OCI-LY7 (cell line): ENCODE results near the gene SHISA2. TPM values are rescaled to one million over a fixed set of nuclear protein-coding genes. Genes with fewer than 3 reads are reported as not detected.

Source experiments
- BruUV-seq: library from RNA; stranded (reverse); fragments of 400-500 nt; replicated peaks from 2 replicates; lab custom pipeline; 2021; lab: Mats Ljungman, UMichigan
- CTCF ChIA-PET: fragments of 300-600 bp; sonication (Branson Sonifier 250); formaldehyde crosslinking; loops from one replicate; lab custom pipeline; 2022; ENCODE audit warnings: antibody characterized with exemption; ENCODE audit not compliant: unreplicated experiment; lab: Charles Lee
- POLR2A ChIA-PET: fragments of 300-600 bp; sonication (Branson Sonifier 250); formaldehyde crosslinking; loops from one replicate; lab custom pipeline; 2022; ENCODE audit warnings: antibody characterized with exemption; lab: Charles Lee
- DNase-seq: peaks from one replicate; pipeline ENCODE4 v3.0.0-alpha.2; 2015; ENCODE audit warnings: low spot score
- H2AFZ ChIP-seq: fragments of 200-600 bp; sonication (generic), shearing (Covaris generic); 2 replicates; pipeline ENCODE4 v1.6.1; 2014; ENCODE audit warnings: mild to moderate bottlenecking, antibody characterized with exemption, low read length, moderate library complexity
- H3K27ac ChIP-seq: fragments of 200-600 bp; sonication (generic); 2 replicates; pipeline ENCODE4 v1.5.1; 2014; ENCODE audit warnings: mixed run types, low read depth, mild to moderate bottlenecking, moderate library complexity, low read length, inconsistent platforms; ENCODE audit not compliant: poor library complexity, severe bottlenecking
- H3K36me3 ChIP-seq: fragments of 200-600 bp; sonication (generic); 2 replicates; pipeline ENCODE4 v1.6.1; 2014; ENCODE audit warnings: mild to moderate bottlenecking, antibody characterized with exemption, low read length, moderate library complexity, mixed read lengths; ENCODE audit not compliant: insufficient read depth
- H3K4me1 ChIP-seq: fragments of 200-600 bp; sonication (generic); 2 replicates; pipeline ENCODE4 v1.5.1; 2014; ENCODE audit warnings: mild to moderate bottlenecking, low read length; ENCODE audit not compliant: insufficient read depth, poor library complexity, severe bottlenecking
- H3K4me2 ChIP-seq: fragments of 200-600 bp; sonication (generic); 2 replicates; pipeline ENCODE4 v1.6.1; 2014; ENCODE audit warnings: mild to moderate bottlenecking, low read length
- H3K4me3 ChIP-seq: fragments of 200-600 bp; sonication (generic); 2 replicates; pipeline ENCODE4 v1.5.1; 2014; ENCODE audit warnings: mild to moderate bottlenecking, low read depth, low read length; ENCODE audit not compliant: poor library complexity, severe bottlenecking
- H3K79me2 ChIP-seq: fragments of 200-600 bp; sonication (generic); 2 replicates; pipeline ENCODE4 v1.6.1; 2016; ENCODE audit warnings: low read depth, mild to moderate bottlenecking, low read length, moderate library complexity, mixed read lengths; ENCODE audit not compliant: insufficient read depth
- H3K9me2 ChIP-seq: fragments of 200-600 bp; sonication (generic); 2 replicates; pipeline ENCODE4 v1.6.1; 2016; ENCODE audit warnings: mild to moderate bottlenecking, low read length, mixed read lengths; ENCODE audit not compliant: insufficient read depth
- H3K9me3 ChIP-seq: fragments of 200-600 bp; sonication (generic); 2 replicates; pipeline ENCODE4 v1.6.1; 2014; ENCODE audit warnings: mild to moderate bottlenecking, mixed run types, low read length, mixed read lengths
- H4K20me1 ChIP-seq: fragments of 200-600 bp; sonication (generic); 2 replicates; pipeline ENCODE4 v1.6.1; 2014; ENCODE audit warnings: mild to moderate bottlenecking, antibody characterized with exemption, low read length, moderate library complexity, mixed read lengths; ENCODE audit not compliant: insufficient read depth
- EZH2phosphoT487 ChIP-seq: fragments of 200-600 bp; sonication (generic); IDR thresholded peaks from 2 replicates; pipeline ENCODE4 v1.6.1; 2018; ENCODE audit warnings: low read depth, borderline replicate concordance, mild to moderate bottlenecking, mixed run types, antibody characterized with exemption, low read length, moderate library complexity, mixed read lengths
- intact Hi-C: fragments of 100-400 bp; cut with micrococcal nuclease; formaldehyde crosslinking; loops from one replicate; pipeline ENCODE4 v1.10.0; 2022; ENCODE audit not compliant: unreplicated experiment
- total RNA-seq, 2 experiments: library from RNA; depleted of rRNA in 1 of 2; stranded (reverse); fragments of >200 nt in 1 of 2; shearing (Covaris generic) in 1 of 2; gene quantifications; 2 replicates each; pipeline ENCODE4 v1.2.3, GENCODE V29; 2014 to 2022
- TF ChIP-seq, protein P1 (sequence below): fragments of 200-600 bp; sonication (generic); conservative IDR thresholded peaks from 2 replicates; pipeline ENCODE4 v1.5.1; 2014; ENCODE audit warnings: mild to moderate bottlenecking, antibody characterized with exemption, low read length, moderate library complexity, mixed read lengths

The SHISA2 gene
- total RNA-seq, 2 experiments from 2014 or later = not detected

DNA sequence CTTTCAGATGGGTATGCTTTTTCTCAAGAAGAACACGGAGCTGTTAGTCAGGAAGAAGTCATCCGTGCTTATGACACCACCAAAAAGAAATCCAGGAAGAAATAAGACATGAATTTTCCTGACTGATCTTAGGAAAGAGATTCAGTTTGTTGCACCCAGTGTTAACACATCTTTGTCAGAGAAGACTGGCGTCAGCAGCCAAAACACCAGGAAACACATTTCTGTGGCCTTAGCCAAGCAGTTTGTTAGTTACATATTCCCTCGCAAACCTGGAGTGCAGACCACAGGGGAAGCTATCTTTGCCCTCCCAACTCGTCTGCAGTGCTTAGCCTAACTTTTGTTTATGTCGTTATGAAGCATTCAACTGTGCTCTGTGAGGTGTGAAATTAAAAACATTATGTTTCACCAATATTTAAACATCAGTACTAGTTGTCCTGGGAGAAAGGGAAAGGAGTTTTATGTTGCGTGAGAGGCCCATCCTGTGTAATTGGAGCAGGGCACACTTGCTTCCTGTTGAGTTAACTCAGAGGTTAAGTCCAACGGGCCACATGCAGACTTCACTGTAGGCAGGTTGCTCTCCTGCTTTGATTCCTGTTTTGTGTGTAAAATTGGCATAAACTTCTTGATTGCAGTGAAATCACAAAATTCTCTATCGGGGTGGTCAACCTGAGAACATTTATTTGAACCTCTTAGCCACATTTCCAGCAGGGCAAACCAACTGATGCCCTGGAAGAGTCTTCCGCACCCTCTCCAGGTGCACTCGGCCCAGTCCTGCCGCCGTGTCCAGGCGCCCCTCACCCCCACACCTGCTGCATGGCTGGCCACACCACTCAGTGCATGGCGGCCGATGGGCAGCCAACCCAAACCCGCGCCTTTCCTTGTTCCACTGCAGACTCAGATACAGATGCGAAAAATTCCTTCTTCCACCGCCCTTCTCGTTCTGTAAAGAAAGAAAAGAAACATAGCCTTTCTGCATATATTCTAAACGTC, 31.6 kb downstream of the SHISA2 start:
- H3K27ac ChIP-seq = no peak overlapping the region
- H3K79me2 ChIP-seq = no peaks in the 10 kb centered on the region
- H3K36me3 ChIP-seq = no peaks in the 10 kb centered on the region
- CTCF ChIA-PET = no interaction called here
- no peak overlapping the region for H3K4me3 ChIP-seq
- H4K20me1 ChIP-seq = no peaks in the 10 kb centered on the region
- no peak for DNase-seq
- no peaks in the 10 kb centered on the region for H3K9me3 ChIP-seq
- no peaks in the 10 kb centered on the region for H3K9me2 ChIP-seq
- BruUV-seq = no TSS peak
- H3K4me1 ChIP-seq = no peaks in the 10 kb centered on the region
- intact Hi-C loops = no loop called here
- POLR2A ChIA-PET = no interaction called here
- H3K4me2 ChIP-seq = no peak overlapping the region
- TF ChIP-seq, protein P1, sequence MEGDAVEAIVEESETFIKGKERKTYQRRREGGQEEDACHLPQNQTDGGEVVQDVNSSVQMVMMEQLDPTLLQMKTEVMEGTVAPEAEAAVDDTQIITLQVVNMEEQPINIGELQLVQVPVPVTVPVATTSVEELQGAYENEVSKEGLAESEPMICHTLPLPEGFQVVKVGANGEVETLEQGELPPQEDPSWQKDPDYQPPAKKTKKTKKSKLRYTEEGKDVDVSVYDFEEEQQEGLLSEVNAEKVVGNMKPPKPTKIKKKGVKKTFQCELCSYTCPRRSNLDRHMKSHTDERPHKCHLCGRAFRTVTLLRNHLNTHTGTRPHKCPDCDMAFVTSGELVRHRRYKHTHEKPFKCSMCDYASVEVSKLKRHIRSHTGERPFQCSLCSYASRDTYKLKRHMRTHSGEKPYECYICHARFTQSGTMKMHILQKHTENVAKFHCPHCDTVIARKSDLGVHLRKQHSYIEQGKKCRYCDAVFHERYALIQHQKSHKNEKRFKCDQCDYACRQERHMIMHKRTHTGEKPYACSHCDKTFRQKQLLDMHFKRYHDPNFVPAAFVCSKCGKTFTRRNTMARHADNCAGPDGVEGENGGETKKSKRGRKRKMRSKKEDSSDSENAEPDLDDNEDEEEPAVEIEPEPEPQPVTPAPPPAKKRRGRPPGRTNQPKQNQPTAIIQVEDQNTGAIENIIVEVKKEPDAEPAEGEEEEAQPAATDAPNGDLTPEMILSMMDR = no peak
- no peak for TF ChIP-seq EZH2phosphoT487
- no peak overlapping the region for H2AFZ ChIP-seq

DNA sequence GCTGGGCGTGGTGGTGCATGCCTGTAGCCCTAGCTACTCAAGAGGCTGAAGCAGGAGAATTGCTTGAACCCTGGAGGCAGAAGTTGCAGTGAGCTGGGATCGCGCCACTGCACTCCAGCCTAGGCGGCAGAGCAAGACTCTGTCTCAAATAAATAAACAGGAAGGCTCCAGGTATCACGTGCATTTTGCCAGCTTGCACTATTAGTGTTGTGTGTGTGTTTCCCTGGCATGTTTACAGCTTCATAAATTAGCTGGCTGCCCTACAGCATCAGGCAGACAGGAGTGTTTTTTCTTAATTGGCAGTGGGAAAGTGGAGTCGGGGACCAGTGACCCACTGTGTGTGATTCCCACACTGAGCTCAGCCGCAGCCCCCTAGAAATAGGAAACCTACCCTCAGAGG, 32.6 kb downstream of the SHISA2 start:
- no peak for DNase-seq
- Histone ChIP-seq H3K27ac (no peak overlapping the region), H3K4me1 (no peaks in the 10 kb centered on the region), H2AFZ (no peak overlapping the region), H3K79me2 (no peaks in the 10 kb centered on the region), H4K20me1 (no peaks in the 10 kb centered on the region), H3K4me2 (no peak overlapping the region), H3K4me3 (no peak overlapping the region), H3K9me2 (no peaks in the 10 kb centered on the region), H3K9me3 (no peaks in the 10 kb centered on the region), H3K36me3 (no peaks in the 10 kb centered on the region)
- TF ChIP-seq, protein P1 = no peak
- TF ChIP-seq EZH2phosphoT487 = no peak
- ChIA-PET POLR2A (no interaction called here), CTCF (no interaction called here)
- intact Hi-C loops = no loop called here
- BruUV-seq = no TSS peak
